ENCODE measurements around the gene IKZF2.

GRCh38 chr2:213019368-213019767, 132.0 kb downstream of the IKZF2 start:
- TF ChIP-seq ZNF274 (IDR thresholded peaks at IDR 0.05; ENCODE audit: low read depth, low read length) (no peak), POLR2AphosphoS5 (IDR thresholded peaks at IDR 0.05; ENCODE audit: low read depth, low read length) (no peak), SP1 (IDR thresholded peaks at IDR 0.05; ENCODE audit: low read depth) (no peak), CTCF (IDR thresholded peaks at IDR 0.05 in 2 of 3, conservative IDR thresholded peaks at IDR 0.05 in 1 of 3; ENCODE audit: borderline replicate concordance in 1 of 3, insufficient read depth in 1 of 3, low read depth in 2 of 3, low read length in 2 of 3) (no peak), SRF (IDR thresholded peaks at IDR 0.05; ENCODE audit: low read depth) (no peak), POLR2A (IDR thresholded peaks at IDR 0.05; ENCODE audit: borderline replicate concordance, extremely low read depth, insufficient read depth, insufficient read length) (no peak), EZH2 (IDR thresholded peaks at IDR 0.05) (no peak), REST (IDR thresholded peaks at IDR 0.05; ENCODE audit: low read depth) (no peak), FOSL1 (IDR thresholded peaks at IDR 0.05; ENCODE audit: low read depth) (no peak), YY1 (IDR thresholded peaks at IDR 0.05; ENCODE audit: extremely low read depth, insufficient replicate concordance, low read depth, low read length) (no peak), MAX (IDR thresholded peaks at IDR 0.05) (no peak), ZFX (IDR thresholded peaks at IDR 0.05) (no peak), ZBTB33 (IDR thresholded peaks at IDR 0.05; ENCODE audit: extremely low read depth, insufficient replicate concordance, low read length) (no peak), RAD21 (IDR thresholded peaks at IDR 0.05; ENCODE audit: low read depth) (no peak)
